Measurements from ENCODE around the gene BCL2L2.
A peak's percentile ranks its signal among the peaks of the same experiment; 100 is the strongest.

The BCL2L2 gene

DNA sequence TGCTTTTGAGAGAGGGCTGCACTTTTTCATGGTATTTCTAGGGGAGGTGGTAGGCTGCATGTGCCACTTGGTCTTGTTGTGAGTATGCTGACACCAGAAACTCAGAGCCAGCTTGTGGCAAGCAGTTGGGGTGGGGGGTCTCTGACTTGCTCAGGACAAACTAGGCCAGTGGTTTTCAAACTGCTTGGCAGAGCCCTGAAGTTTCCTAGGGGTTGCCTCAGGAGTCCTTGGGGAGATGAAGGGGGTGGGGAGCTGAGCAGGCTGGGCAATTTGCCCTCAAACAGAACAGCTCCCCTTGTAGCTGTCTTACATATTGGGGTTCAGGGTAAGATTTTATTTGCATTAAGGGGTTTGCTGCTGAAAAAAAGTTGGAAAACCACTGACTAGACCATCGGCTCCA lies 3.9 kb downstream of the BCL2L2 start:
- TF ChIP-seq, protein P1, sequence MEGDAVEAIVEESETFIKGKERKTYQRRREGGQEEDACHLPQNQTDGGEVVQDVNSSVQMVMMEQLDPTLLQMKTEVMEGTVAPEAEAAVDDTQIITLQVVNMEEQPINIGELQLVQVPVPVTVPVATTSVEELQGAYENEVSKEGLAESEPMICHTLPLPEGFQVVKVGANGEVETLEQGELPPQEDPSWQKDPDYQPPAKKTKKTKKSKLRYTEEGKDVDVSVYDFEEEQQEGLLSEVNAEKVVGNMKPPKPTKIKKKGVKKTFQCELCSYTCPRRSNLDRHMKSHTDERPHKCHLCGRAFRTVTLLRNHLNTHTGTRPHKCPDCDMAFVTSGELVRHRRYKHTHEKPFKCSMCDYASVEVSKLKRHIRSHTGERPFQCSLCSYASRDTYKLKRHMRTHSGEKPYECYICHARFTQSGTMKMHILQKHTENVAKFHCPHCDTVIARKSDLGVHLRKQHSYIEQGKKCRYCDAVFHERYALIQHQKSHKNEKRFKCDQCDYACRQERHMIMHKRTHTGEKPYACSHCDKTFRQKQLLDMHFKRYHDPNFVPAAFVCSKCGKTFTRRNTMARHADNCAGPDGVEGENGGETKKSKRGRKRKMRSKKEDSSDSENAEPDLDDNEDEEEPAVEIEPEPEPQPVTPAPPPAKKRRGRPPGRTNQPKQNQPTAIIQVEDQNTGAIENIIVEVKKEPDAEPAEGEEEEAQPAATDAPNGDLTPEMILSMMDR (conservative IDR thresholded peaks at IDR 0.05; ENCODE audit: low read depth, low read length), result no peak
- no peak for DNase-seq (ENCODE audit: low read depth)
- no peak overlapping the region for H3K4me3 ChIP-seq (ENCODE audit: low read depth, low read length)

DNA sequence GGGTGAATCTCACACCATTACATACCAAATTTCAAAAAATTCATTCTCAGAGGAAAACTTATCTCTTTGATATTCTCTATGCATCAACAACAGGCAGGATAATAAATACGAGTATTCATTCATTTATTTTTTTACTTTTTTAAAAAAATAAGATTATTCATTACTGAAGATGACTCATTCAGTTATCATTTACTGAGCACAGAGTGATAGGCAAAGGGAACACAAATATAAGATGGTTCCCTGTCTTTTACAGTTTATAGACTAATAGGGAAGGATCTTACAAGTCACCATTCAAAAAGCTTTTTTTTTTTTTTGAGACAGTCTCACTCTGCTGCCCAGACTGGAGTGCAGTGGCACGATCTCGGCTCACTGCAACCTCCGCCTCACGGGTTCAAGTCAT lies 9.7 kb downstream of the BCL2L2 start:
- TF ChIP-seq, protein P1 (conservative IDR thresholded peaks at IDR 0.05; ENCODE audit: low read depth, low read length), result no peak
- DNase-seq (ENCODE audit: low read depth), result no peak
- no peak overlapping the region for H3K4me3 ChIP-seq (ENCODE audit: low read depth, low read length)

DNA sequence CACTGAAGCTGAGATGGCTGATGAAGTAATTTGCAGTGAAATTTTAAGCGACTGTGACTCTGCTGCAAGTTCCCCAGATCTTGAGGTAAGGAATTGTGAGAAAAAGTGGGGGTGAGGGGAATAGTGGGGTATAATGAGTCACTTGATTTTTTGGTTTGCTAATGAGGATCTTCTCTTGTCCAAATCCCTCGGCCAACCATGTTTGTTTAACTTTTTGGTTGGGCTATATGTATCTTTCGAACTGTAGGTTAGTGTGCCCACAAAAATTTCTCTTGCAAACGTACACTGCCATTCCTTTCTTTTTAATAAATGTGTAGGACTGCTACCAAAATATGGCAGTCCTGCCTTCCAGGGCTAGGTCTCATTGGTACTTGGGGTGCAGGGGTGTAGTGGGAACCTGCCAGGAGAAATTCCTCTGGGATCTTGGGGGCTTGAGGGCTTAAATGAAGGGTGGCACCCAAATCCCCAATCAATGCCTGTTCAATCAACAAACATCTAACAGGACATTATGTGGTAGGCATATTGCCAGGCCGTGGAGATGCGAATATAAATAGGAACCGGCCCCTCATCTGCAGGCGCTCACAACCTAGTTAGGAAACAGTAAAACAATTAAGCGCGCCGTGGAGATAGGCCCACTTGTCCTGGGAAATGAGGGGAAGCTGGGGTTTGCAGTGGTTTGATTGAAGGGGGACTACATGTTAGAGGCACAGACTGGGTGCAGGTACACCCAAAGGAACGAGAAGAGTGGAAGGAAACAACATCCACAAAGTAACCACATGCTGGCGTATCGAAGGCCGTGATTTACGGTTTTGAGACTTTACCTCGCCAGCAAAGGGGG lies 13.3 kb downstream of the BCL2L2 start:
- peak overlapping the region; percentile 50 for H3K4me3 ChIP-seq (ENCODE audit: low read depth, low read length)
- TF ChIP-seq, protein P1 (conservative IDR thresholded peaks at IDR 0.05; ENCODE audit: low read depth, low read length), result no peak
- no peak for DNase-seq (ENCODE audit: low read depth)

DNA sequence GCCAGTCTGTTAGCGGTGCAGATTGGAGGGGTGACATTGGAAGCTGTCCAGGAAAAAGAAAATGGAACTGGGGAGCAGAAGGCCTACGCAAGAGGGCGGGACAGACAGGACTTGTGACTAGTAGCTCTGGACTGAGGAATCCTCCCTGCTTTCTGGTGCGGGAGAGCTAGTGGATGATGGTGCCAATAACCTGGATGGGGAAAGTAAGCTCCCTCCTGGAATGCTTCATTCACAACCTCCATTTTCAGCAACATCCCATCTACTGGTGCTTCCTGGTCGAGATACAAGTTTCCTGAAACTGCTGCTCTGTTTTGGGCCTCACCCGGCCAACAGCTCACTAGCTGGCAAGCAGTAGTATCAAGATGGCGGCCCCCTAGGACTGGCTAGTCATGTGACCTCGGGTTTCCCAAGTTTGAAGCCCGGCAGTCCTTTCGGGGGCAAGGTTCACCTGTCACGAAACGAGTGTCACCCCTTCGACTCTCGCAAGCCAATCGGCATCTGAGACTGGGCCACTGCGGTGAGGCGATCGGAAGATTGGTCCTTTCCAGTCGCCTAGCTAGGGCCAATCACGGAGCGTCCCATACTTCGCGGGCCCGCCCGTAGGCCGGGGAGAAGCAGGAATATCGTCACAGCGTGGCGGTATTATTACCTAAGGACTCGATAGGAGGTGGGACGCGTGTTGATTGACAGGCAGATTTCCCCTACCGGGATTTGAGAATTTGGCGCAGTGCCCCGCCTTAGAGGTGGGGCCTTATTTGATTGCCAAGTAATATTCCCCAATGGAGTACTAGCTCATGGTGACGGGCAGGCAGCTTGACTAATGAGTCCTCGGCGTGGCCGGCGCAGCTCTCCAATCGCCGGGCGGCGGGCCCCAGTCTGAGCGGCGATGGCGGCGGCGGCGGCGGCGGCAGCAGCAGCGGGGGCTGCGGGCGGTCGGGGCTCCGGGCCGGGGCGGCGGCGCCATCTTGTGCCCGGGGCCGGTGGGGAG lies 14.2 kb downstream of the BCL2L2 start, which contains the start of gene PABPN1:
Gene PABPN1 (plus strand): TSS at position 874 of the 988 bp plus-strand sequence. CDS start 13 bp downstream, at position 887.
- DNase-seq (ENCODE audit: low read depth), result peak; percentile 100
- TF ChIP-seq, protein P1 (conservative IDR thresholded peaks at IDR 0.05; ENCODE audit: low read depth, low read length), result no peak
- H3K4me3 ChIP-seq (ENCODE audit: low read depth, low read length), result peak within 1 kb of the TSS; percentile 71

DNA sequence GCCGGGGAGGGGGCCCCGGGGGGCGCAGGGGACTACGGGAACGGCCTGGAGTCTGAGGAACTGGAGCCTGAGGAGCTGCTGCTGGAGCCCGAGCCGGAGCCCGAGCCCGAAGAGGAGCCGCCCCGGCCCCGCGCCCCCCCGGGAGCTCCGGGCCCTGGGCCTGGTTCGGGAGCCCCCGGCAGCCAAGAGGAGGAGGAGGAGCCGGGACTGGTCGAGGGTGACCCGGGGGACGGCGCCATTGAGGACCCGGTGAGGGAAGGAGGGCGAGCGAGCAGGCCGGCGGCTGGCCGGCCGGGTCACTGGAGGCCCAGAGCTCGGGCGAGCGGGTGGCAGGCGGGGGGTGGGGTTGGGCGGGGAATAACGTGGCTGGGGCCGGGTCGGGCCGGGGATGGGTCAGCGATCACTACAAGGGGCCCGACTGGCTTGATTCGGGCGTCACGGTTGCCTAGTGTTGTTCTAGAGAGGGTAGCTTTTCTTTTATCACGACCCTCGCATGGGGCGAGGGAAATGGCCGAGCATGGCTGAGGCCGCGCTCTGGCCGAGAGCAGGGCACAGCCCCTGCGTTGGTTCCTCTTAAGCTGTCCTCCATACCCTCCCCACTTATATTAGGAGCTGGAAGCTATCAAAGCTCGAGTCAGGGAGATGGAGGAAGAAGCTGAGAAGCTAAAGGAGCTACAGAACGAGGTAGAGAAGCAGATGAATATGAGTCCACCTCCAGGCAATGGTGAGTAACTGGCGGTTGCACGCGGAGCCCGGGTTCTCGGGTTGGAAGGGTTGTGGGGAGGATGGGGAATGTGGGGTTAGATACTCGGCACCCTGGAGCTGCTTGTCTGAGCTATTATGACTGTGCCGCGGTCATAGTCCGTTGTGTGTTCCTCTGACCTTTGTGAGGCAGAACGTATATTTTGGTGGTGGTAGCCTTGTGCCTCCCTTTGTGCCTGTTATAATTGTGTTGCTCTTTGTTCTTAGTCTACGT lies 15.2 kb downstream of the BCL2L2 start:
- peak; percentile 68 for DNase-seq (ENCODE audit: low read depth)
- TF ChIP-seq, protein P1 (conservative IDR thresholded peaks at IDR 0.05; ENCODE audit: low read depth, low read length), result peak; percentile 19

More for the DNA sequence above, 15.2 kb downstream of the BCL2L2 start:
- H3K4me3 ChIP-seq (ENCODE audit: low read depth, low read length), result peak overlapping the region; percentile 71

Data from choroid plexus epithelial cell (primary cell).